HepG2 (cell line): ENCODE results near the gene STEAP1B. TPM values are rescaled to one million over a fixed set of nuclear protein-coding genes. Genes with fewer than 3 reads are reported as not detected.
A peak's percentile ranks its signal among the peaks of the same experiment; 100 is the strongest.

Experiments used
- AKNA ChIP-seq: sonication (generic); formaldehyde crosslinking; IDR thresholded peaks from 2 replicates; pipeline ENCODE4 v1.4.0; 2020; ENCODE audit warnings: missing genetic modification reagents, borderline replicate concordance
- CTCF ChIP-seq: sonication (generic); formaldehyde crosslinking; IDR thresholded peaks from 2 replicates; pipeline ENCODE4 v1.5.0; 2020; ENCODE audit warnings: mild to moderate bottlenecking, missing genetic modification reagents, moderate library complexity
- EP300 ChIP-seq, 3 experiments: sonication (generic) in 1 of 3; formaldehyde crosslinking in 1 of 3; IDR thresholded peaks; 2 replicates each; pipeline versions ENCODE4 v1.5.1 to v1.6.1; 2011 to 2020; ENCODE audit warnings: low read depth in 2 of 3, low read length in 2 of 3, borderline replicate concordance in 1 of 3, improper control_type of control experiment in 1 of 3, mild to moderate bottlenecking in 1 of 3, missing genetic modification reagents in 1 of 3, moderate library complexity in 1 of 3
- ESRRA ChIP-seq: sonication (generic); formaldehyde crosslinking; IDR thresholded peaks from 2 replicates; pipeline ENCODE4 v1.5.1; 2020; ENCODE audit warnings: mild to moderate bottlenecking, low read depth, missing genetic modification reagents
- HES4 ChIP-seq: sonication (generic); formaldehyde crosslinking; IDR thresholded peaks from 2 replicates; pipeline ENCODE4 v1.9.0; 2021; ENCODE audit warnings: mild to moderate bottlenecking, missing genetic modification reagents, borderline replicate concordance
- MED8 ChIP-seq: sonication (generic); formaldehyde crosslinking; IDR thresholded peaks from 2 replicates; pipeline ENCODE4 v1.8.1; 2023; ENCODE audit warnings: mild to moderate bottlenecking, missing genetic modification reagents; ENCODE audit not compliant: insufficient replicate concordance
- ZNF232 ChIP-seq: sonication (generic); formaldehyde crosslinking; IDR thresholded peaks from 2 replicates; pipeline ENCODE4 v1.4.0; 2020; ENCODE audit warnings: missing genetic modification reagents, borderline replicate concordance
- ZNF260 ChIP-seq: sonication (generic); formaldehyde crosslinking; IDR thresholded peaks from 2 replicates; pipeline ENCODE4 v1.4.0; 2020; ENCODE audit warnings: missing genetic modification reagents, low read depth, mild to moderate bottlenecking, borderline replicate concordance
- ZNF317 ChIP-seq: sonication (generic); formaldehyde crosslinking; IDR thresholded peaks from 2 replicates; pipeline ENCODE4 v1.5.0; 2020; ENCODE audit warnings: mild to moderate bottlenecking, missing genetic modification reagents
- ZNF33A ChIP-seq: sonication (generic); formaldehyde crosslinking; IDR thresholded peaks from 2 replicates; pipeline ENCODE4 v1.5.1; 2020; ENCODE audit warnings: missing genetic modification reagents, mild to moderate bottlenecking, moderate library complexity, borderline replicate concordance
- ZNF430 ChIP-seq: sonication (generic); formaldehyde crosslinking; IDR thresholded peaks from 2 replicates; pipeline ENCODE4 v1.9.0; 2021; ENCODE audit warnings: mild to moderate bottlenecking, missing genetic modification reagents
- ZNF496 ChIP-seq: sonication (generic); formaldehyde crosslinking; IDR thresholded peaks from 2 replicates; pipeline ENCODE4 v1.8.1; 2023; ENCODE audit warnings: mild to moderate bottlenecking, moderate library complexity, missing genetic modification reagents; ENCODE audit not compliant: insufficient replicate concordance
- ZNF710 ChIP-seq: sonication (generic); formaldehyde crosslinking; IDR thresholded peaks from 2 replicates; pipeline ENCODE4 v1.5.0; 2020; ENCODE audit warnings: mild to moderate bottlenecking, missing genetic modification reagents, borderline replicate concordance
- ZNF768 ChIP-seq: sonication (generic); formaldehyde crosslinking; IDR thresholded peaks from 2 replicates; pipeline ENCODE4 v1.4.0; 2020; ENCODE audit warnings: missing genetic modification reagents
- ZNF841 ChIP-seq: sonication (generic); formaldehyde crosslinking; IDR thresholded peaks from 2 replicates; pipeline ENCODE4 v1.8.1; 2023; ENCODE audit warnings: missing genetic modification reagents, borderline replicate concordance
- polyA plus RNA-seq, 8 experiments: library from polyadenylated mRNA; depleted of rRNA in 3 of 8; stranded (reverse) in 7 of 8; unstranded in 1 of 8; fragments of >200 nt; fragmentation: Illumina TruSeq in 4 of 8; extraction: Trizol in 4 of 8; gene quantifications; 2 replicates each; pipeline versions ENCODE4 v1.2.1 to v1.2.3, GENCODE V29; 2011 to 2016; ENCODE audit warnings: low read depth in 4 of 8, missing spikeins in 1 of 8, mixed read lengths in 1 of 8; ENCODE audit not compliant: insufficient read depth in 1 of 8
- total RNA-seq, 5 experiments: library from RNA; depleted of rRNA; stranded (reverse); fragments of >200 nt; fragmentation: Illumina TruSeq; extraction: Trizol; gene quantifications; 2 replicates each; pipeline ENCODE4 v1.2.3, GENCODE V29; 2016; ENCODE audit warnings: low read depth in 1 of 5
- TF ChIP-seq, protein P1 (sequence below): sonication (generic); formaldehyde crosslinking; IDR thresholded peaks from 2 replicates; pipeline ENCODE4 v1.5.0; 2020; ENCODE audit warnings: missing genetic modification reagents, mild to moderate bottlenecking, borderline replicate concordance

STEAP1B gene
- total and polyA plus RNA-seq, 2 of the 13 experiments (the other 11 are each of a cell fraction or from before 2014, with no cell fraction given): not detected

DNA sequence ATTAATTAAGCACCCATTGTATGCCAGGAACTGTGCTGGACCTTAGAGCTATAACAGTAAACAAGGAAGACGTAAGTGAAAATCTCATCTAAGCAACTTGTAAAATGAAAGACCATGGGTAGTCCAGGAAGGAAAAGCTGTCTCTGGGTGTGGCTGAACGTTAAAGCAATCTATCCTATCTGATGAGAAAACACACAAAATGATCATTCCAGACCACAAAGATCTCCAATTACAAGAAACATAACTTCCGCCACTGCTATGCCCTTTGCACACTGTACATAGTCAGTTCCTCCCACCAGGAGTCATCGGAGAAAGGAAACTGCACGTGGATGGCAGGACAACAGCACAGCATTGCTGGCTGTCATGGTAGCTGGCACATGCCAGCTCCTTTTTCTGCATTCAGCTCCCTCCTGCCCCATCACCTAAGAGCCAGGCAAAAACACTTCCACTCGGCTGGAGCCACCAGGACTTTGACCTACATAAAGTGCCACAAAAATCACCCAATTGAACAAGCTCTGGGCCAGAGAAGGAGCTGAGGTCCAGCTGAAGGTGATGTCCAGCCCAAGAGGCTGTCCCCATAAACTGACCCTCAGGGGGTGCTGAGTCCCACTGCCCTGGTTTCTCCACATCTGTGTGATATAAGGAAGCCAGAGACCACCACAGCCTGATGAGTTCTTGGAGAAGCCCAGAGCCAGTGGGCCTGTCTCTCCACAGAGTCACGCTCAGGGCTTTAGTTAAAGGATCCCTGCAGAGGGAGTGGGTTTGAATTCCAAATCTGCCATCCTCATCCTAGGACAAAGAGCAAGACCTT is 56.4 kb downstream of the STEAP1B start (continued):
- TF ChIP-seq HES4 (CRISPR knock-in tag) (no peak), ZNF33A (no peak), MED8 (CRISPR knock-in tag) (peak; percentile 43), ZNF496 (no peak), EP300 (IDR thresholded peaks at IDR 0.05; ENCODE audit: low read depth in 2 of 2, low read length in 2 of 2) (peak in 1 of 2 experiments; percentile 86; a peak in 2 of 4 replicates), EP300 (CRISPR knock-in tag; IDR thresholded peaks at IDR 0.05; ENCODE audit: borderline replicate concordance) (peak; percentile 86; the same call in 1 of the 2 replicates), ZNF260 (CRISPR knock-in tag) (no peak), ZNF232 (CRISPR knock-in tag) (peak; percentile 95), ZNF430 (CRISPR knock-in tag) (peak; percentile 96), AKNA (no peak), CTCF (0 out of 2 replicates have a peak, but pooled peaks have one; percentile 13), ZNF768 (CRISPR knock-in tag) (no peak), ZNF710 (CRISPR knock-in tag) (peak; percentile 87; the same call in 1 of the 2 replicates), ZNF317 (CRISPR knock-in tag) (no peak), ESRRA (CRISPR knock-in tag) (peak; percentile 62; the same call in 1 of the 2 replicates), ZNF841 (CRISPR knock-in tag) (no peak)
- TF ChIP-seq, protein P1, sequence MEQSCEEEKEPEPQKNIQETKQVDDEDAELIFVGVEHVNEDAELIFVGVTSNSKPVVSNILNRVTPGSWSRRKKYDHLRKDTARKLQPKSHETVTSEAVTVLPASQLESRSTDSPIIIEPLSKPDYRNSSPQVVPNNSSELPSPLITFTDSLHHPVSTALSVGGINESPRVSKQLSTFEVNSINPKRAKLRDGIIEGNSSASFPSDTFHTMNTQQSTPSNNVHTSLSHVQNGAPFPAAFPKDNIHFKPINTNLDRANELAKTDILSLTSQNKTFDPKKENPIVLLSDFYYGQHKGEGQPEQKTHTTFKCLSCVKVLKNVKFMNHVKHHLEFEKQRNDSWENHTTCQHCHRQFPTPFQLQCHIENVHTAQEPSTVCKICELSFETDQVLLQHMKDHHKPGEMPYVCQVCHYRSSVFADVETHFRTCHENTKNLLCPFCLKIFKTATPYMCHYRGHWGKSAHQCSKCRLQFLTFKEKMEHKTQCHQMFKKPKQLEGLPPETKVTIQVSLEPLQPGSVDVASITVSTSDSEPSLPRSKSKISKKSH: no peak
